Right renal pelvis (tissue), 4 donors: ENCODE data around the gene MLXIPL. TPM values are rescaled to one million over a fixed set of nuclear protein-coding genes. Genes with fewer than 3 reads are reported as not detected.
A peak's percentile ranks its signal among the peaks of the same experiment; 100 is the strongest.
"Not testable (repeated sequence)": the region's sequence is repeated elsewhere in the genome, so short reads cannot be mapped to it uniquely, and the experiment has no call there.

Experiments used
- DNase-seq, 4 donors: peaks; one replicate each; pipeline ENCODE4 v3.0.0-alpha.2; 2013; ENCODE audit warnings: low read depth in 4 of 4, low spot score in 3 of 4, missing footprints in 1 of 4
- polyA plus RNA-seq, 4 donors: library from polyadenylated mRNA; unstranded; fragments of 120-200 nt; gene quantifications; one replicate each; pipeline ENCODE4 v1.2.1, GENCODE V29; 2013; ENCODE audit not compliant: insufficient read length in 4 of 4

Gene MLXIPL, protein sequence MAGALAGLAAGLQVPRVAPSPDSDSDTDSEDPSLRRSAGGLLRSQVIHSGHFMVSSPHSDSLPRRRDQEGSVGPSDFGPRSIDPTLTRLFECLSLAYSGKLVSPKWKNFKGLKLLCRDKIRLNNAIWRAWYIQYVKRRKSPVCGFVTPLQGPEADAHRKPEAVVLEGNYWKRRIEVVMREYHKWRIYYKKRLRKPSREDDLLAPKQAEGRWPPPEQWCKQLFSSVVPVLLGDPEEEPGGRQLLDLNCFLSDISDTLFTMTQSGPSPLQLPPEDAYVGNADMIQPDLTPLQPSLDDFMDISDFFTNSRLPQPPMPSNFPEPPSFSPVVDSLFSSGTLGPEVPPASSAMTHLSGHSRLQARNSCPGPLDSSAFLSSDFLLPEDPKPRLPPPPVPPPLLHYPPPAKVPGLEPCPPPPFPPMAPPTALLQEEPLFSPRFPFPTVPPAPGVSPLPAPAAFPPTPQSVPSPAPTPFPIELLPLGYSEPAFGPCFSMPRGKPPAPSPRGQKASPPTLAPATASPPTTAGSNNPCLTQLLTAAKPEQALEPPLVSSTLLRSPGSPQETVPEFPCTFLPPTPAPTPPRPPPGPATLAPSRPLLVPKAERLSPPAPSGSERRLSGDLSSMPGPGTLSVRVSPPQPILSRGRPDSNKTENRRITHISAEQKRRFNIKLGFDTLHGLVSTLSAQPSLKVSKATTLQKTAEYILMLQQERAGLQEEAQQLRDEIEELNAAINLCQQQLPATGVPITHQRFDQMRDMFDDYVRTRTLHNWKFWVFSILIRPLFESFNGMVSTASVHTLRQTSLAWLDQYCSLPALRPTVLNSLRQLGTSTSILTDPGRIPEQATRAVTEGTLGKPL
- 1 to 10 TPM; 2.6 to 5.1 (median 4.3) TPM for polyA plus RNA-seq

GRCh38 chr7:73623798-73624668 is at the start of gene MLXIPL:
TSS of gene MLXIPL (minus strand) at chr7:73624522. CDS start at chr7:73624492, 30 bp downstream.
- peak in 2 of 4 donors; percentile 64 to 68 for DNase-seq

DNA sequence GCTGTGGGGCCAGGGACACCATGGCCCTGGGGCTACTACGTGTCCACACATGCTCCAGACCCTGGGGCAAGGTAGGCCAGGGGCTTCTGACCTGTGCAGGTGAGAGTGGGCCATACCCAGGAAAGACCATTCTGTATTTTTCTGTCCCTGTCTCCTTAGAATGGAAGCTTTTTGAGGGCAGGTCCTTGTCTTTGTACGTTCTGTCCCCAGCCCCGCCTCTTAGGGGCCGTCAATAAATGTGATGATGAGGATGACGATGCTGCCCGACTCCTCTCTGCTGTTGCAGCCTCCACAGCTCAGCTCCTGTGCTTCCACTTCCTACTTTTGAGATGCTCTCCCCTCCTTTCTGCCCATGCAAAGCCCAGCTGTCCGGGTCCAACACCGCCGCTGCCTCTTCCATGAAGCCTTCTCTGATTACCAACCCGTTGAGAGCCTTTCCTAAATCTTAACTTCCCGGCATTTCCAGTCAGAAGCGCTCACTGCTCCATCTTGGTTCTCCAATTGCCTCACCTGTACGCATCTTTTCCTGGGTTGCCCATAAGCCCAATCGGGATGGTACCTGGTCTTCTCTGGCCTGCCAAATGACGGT is 47.6 kb upstream of the MLXIPL start:
- no peak for DNase-seq

GRCh38 chr7:73671322-73671661 is 47.0 kb upstream of the MLXIPL start:
- no peak for DNase-seq

GRCh38 chr7:73669858-73670385 is 45.6 kb upstream of the MLXIPL start:
- DNase-seq = no peak

- no peak for DNase-seq
Observed at GRCh38 chr7:73669288-73669701, 45.0 kb upstream of the MLXIPL start.

DNA sequence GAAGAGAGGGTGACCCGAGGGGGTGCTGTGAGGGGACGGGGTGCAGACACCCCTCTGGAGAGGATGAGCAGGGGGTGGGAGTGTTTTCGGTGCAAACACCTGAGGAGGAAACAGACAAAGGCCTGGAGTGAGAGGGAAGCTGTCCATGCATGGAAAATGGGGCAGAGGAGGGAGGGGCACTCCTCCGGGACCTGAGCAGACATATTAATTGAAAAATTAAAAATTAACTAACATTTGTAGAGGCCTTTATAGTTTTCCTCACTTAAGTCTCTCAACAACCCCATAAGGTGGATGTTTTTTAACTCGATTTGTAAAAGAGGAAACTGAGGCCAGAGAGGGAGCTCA is 44.5 kb upstream of the MLXIPL start:
- no peak for DNase-seq

DNA sequence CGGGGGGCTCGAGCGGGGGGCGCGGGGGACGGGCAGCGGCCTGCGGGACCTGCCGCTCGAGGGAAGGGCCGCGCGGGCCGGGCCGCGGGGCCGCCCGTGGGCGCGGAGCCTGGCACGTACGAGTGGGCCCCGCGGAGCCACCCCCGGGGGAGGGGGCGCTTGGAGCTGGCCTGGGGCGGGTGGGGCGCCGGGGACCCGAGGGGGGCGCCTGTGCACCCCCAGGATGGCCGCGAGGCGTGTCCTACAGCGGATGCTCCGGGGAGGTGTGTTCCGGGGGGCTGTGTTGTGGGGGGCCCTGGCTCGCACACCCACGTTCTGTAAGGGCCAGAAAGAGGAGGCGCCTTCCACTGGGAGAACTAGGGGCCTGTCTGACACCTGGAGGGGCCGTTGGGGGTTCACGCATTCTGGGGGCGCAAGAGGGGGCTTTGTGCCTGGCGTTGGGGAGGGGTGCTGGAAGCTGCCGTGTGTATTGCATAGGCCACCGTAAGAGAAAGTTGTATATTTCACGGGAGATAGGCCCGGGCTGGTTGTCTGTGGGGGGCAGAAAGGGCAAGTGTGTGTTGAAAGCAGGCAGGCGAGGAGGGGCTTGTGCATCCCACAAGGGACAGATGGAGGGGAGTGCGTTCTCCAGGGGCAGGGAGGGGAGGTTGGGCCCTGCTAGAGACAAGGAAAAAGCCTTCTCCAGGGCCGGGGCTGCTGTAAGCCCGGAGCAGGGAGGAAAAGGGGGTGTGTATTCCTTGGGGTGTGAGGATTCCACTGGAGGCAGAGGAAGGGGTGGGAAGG is 44.0 kb upstream of the MLXIPL start:
- peak in 1 of 4 donors; percentile 34 for DNase-seq

DNA sequence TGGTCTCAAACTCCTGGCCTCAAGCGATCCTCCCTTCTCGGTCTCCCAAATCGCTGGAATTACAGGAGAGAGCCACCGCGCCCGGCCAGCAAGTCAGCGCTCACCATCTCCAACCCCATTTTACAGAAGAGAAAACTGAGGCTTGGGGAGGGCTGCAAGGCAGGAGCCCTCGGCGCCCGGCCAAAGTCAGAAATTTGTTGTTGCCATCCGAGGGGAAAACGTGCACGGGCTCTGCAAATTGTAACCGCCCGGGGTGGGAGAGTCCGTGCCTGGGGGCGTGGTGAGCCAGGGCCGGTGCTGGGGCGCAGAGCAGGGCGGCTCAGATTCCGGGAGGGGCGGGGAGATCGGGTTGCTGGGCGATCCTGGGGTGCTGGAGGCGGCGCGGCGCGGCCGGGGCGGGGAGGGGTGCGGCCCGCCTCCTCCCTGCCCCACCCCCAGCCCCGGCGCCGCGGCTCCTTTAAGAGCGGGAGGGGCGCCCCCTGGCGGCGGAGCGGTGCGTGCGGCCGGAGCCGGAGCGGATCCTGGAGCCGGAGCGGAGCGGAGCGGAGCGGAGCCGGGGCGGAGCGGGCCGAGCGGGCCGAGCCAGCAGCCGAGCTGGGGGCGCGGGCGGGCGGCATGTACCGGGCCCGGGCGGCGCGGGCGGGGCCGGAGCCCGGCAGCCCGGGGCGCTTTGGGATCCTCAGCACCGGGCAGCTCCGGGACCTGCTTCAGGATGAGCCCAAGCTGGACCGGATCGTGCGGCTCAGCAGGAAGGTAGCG is 43.2 kb upstream of the MLXIPL start, which contains the start of gene VPS37D:
Gene VPS37D (plus strand): TSS at position 488 of the 759 bp plus-strand sequence. CDS start 128 bp downstream, at position 616.
- peak; percentile 73 to 87 (median 82) for DNase-seq

DNA sequence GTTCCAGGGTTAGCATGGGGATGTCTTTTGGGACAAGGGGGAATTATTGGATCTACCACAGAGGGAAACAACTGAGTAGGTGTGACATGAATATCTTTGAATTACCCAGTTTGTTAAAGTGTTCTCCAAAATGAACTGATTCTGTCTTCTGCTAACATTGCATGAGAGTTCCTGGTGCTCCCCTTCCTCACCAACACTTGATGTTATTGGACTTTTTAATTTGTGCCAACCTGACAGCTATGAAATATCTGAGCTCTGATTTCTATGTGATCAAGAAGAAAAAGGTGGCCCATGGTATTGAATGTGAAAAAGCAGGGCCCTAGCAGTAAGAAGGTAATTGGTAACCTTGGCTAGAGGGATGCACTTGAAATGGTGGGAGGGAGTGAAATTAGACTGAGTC is 38.7 kb upstream of the MLXIPL start:
- DNase-seq = no peak

- DNase-seq = not testable (repeated sequence)
Observed at GRCh38 chr7:73660594-73660993, 36.3 kb upstream of the MLXIPL start.

DNA sequence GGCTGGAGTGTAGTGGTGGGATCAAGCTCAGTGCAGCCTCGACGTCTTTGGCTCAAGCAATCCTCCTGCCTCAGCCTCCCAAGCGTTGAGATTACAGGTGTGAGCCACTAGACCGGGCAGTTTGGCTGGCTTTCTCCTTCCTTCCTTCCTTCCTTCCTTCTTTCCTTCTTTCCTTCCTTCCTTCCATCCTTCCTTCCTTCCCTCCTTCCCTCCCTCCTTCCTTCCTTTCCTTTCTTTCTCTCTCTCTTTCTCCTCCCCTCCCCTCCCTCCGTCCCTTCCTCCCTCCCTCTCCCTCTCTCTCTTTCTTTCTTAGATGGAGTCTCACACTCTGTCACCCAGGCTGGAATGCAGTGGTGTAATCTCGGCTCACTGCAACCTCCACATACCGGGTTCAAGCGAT is 35.7 kb upstream of the MLXIPL start:
- no peak for DNase-seq

DNA sequence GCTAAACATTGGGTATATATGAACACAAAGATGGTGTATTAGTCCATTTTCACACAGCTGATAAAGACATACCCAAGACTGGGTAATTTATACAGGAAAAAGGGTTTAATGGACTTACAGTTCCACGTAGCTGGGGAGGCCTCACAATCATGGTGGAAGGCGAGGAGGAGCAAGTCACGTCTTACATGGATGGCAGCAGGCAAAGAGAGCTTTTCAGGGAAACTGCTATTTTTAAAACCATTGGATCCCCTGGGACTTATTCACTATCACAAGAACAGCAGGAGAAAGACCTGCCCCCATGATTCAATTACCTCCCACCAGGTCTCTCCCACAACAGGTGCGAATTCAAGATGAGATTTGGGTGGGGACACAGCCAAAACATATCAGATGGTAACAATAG is 31.0 kb upstream of the MLXIPL start:
- DNase-seq = not testable (repeated sequence)

DNA sequence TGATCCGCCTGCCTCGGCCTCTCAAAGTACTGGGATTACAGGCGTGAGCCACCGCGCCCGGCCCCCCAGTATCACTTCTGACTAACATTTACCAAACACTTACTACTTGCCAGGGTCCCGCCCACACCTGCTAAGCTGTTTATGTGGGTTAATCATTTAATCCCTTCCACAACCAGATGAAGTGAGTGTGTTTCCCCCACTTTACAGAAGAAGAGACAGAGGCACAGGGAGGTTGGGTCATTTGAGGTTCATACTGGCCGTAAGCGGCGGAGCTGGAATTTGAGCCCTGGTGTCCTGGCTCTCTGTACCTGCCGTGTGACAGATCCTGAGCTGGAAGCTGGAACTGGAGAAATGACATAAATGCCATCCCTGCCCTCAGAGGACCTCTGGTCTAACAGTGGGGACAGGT is 28.2 kb upstream of the MLXIPL start:
- DNase-seq = no peak

- DNase-seq = no peak
Observed at GRCh38 chr7:73650524-73650923, 26.2 kb upstream of the MLXIPL start.

DNA sequence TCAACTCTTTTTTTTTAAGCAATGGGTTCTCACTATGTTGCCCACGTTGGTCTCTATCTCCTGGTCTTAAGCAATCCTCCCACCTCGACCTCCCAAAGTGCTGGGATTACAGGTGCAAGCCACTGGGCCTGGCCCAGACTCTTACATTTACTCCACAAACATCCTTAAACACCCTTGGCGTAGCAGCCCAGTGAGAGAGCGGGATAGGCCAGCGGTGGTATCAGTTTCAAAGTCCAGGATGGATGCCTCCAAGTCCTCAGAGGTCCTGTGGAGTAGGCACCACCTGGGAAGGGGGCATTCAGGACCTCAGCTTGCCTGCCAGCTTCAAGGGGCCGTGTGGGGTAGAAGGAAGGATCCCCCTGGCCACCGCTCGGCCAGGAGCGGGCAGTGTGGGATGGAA is 25.3 kb upstream of the MLXIPL start:
- no peak for DNase-seq

GRCh38 chr7:73648593-73649332 is 24.4 kb upstream of the MLXIPL start:
- no peak for DNase-seq

- DNase-seq = no peak
Observed at GRCh38 chr7:73647725-73648592, 23.6 kb upstream of the MLXIPL start.
